Choroid plexus epithelial cell (primary cell): ENCODE results near the gene SH3TC2.

Experiments
- DNase-seq: peaks from one replicate; pipeline ENCODE4 v3.0.0-alpha.2; 2010; ENCODE audit warnings: low read depth
- H3K4me3 ChIP-seq: 2 replicates; pipeline ENCODE4 v1.5.1; 2011; ENCODE audit warnings: low read depth, mild to moderate bottlenecking, control low read depth, low read length, moderate library complexity
- CTCF ChIP-seq: conservative IDR thresholded peaks from 2 replicates; pipeline ENCODE4 v1.5.1; 2011; ENCODE audit warnings: low read depth, mild to moderate bottlenecking, control low read depth, inconsistent platforms, low read length, moderate library complexity

The SH3TC2 gene

GRCh38 chr5:148963664-148964063 lies 99.2 kb downstream of the SH3TC2 start:
- no peak for DNase-seq
- no peak overlapping the region for H3K4me3 ChIP-seq
- no peak for TF ChIP-seq CTCF

- TF ChIP-seq CTCF, result no peak
- no peak for DNase-seq
Measured at GRCh38 chr5:148962761-148963324, 100.0 kb downstream of the SH3TC2 start.

GRCh38 chr5:148962200-148962550 lies 100.7 kb downstream of the SH3TC2 start:
- H3K4me3 ChIP-seq, result no peak overlapping the region
- no peak for DNase-seq
- no peak for TF ChIP-seq CTCF

More at GRCh38 chr5:148962761-148963324, 100.0 kb downstream of the SH3TC2 start:
- no peak overlapping the region for H3K4me3 ChIP-seq

- no peak overlapping the region for H3K4me3 ChIP-seq
Measured at GRCh38 chr5:148961261-148962199, 101.3 kb downstream of the SH3TC2 start.

GRCh38 chr5:148960070-148960769 lies 102.6 kb downstream of the SH3TC2 start:
- no peak for TF ChIP-seq CTCF
- DNase-seq, result no peak

More at GRCh38 chr5:148961261-148962199, 101.3 kb downstream of the SH3TC2 start:
- TF ChIP-seq CTCF, result no peak
- DNase-seq, result no peak

GRCh38 chr5:148957591-148958202 lies 105.2 kb downstream of the SH3TC2 start:
- no peak overlapping the region for H3K4me3 ChIP-seq
- TF ChIP-seq CTCF, result peak; percentile 93
- peak; percentile 55 for DNase-seq

More at GRCh38 chr5:148960070-148960769, 102.6 kb downstream of the SH3TC2 start:
- H3K4me3 ChIP-seq, result no peak overlapping the region
